SKM-1 (cell line): Measurements from ENCODE around the gene DEFB121.
"Not testable (repeated sequence)": the region's sequence is repeated elsewhere in the genome, so short reads cannot be mapped to it uniquely, and the experiment has no call there.

Source experiments
- DNase-seq: peaks from one replicate; lab custom pipeline; 2025; ENCODE audit not compliant: unreplicated experiment; lab: John Stamatoyannopoulos, UW

DEFB121 gene, protein sequence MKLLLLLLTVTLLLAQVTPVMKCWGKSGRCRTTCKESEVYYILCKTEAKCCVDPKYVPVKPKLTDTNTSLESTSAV

DNA sequence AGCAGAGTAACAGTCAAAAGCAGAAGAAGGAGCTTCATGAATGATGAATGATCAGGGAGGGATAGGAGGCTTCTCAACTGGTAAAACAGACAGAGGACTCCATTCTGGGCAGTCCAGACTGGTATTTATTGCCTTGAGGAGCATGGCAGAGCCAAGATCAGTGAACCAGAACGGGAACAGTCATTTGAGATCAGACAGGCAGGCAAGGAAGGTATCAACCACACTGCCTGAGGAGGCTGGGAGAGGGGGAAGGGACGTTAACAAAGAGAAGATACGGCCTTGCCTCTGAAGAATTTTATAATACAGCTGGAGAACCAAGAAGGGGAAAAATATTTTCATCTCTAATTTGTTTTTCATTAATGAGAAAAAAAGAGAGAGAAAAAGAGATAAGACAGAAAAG, at the start of gene DEFB121:
DEFB121 (minus strand) TSS at position 101 of the 400 bp plus-strand sequence; CDS start at position 38, 63 bp downstream.
- no peak for DNase-seq

DNA sequence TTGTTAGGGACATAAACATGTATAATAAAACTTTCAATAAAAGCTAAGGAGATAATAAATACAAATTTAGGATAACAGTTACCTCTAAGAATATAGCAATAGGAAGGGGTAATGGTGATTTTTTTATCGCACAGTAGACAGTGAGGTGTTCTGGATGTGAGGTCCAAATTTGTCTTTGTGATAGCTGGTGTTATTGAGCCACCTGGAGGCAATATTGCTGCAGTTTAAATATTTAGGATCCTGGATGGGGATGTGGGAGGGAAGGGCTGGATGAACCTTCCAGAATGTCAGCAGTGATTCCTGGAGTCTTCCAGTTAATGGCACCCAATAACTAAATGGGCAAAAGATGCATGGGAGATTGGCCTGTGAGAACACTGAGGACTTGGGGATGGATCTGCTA, 48.3 kb upstream of the DEFB121 start:
- no peak for DNase-seq

DNA sequence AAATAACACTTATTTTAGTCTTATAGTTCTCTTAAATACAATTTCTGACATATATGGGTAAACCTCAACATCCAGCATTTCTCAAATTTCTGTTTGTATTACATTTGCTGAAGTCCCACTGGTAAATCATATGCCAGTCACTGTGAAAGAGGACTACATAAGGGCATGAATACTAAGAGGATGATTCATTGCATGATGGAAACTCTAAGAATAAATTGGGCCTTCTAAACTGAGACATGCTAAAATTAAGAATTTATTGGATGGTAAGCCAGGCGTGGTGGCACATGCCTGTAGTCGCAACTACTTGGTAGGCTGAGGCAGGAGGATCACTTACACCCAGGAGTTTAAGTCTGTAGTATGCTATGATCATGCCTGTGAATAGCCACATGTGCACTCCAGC, 46.6 kb upstream of the DEFB121 start:
- DNase-seq, result no peak

DNA sequence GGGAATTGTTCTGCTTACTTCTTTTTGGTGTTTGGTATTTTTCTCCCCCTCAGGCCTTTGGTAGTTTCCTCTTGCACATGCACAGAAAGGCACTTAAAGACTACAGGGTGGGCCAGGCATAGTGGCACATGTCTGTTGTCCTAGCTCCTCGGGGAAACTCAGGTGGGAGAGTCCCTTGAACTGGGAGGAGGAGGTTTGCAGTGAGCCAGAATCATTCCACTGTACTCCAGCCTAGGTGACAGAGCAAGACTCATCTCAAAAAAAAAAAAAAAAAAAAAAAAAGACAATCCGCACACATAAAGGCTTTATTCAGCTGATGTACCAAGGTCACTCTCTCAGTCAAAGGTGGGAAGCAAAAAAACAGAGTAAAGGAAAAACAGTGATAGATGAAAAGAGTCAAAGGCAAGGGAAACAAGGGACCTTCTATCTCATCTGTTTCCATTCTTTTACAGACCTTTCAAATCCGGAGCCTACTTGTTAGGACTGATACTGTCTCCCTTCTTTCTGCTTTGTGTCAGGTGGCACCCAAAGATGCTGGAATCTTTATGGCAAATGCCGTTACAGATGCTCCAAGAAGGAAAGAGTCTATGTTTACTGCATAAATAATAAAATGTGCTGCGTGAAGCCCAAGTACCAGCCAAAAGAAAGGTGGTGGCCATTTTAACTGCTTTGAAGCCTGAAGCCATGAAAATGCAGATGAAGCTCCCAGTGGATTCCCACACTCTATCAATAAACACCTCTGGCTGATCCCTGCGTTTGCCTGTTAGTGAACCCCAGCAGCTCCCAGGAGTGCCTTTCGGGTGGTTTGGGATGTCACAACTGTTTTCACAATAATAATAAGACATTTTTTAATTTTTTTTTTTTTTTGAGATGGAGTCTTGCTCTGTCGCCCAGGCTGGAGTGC, 43.7 kb upstream of the DEFB121 start:
- no peak for DNase-seq

DNA sequence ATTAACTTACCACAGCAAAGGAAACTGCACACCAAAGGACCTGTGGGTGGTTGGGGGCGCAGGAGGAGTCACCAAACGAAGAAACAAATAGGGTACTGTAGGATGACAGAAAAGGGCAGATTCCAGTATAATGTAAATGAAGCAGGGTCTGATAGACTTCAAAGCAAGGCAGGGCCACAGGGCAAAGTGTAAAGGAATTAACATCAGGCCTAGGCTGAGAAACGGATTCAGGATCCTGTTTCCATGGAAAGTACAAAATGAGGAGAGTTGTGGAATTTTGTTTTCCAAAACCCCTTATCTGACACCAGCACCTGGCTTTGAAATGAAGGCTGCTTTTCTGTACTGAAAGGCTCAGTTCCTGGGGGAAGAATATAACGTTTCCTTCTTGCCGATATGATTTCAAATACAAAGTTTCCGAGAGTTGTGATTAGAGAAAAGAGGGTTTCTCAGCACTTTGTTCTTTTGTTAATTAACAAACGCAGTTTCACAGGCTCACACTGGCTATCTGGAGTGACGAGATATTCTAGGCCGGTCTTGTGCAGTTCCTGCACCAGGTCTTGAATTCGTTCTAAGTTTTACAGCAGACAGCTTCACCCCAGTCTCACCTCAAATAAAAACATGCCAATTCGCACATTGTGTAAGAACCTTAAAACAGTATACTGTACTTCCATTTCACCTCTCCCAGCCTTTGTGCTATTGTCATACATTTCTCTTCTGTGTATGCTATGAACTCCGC, 40.2 kb upstream of the DEFB121 start:
- no peak for DNase-seq

DNA sequence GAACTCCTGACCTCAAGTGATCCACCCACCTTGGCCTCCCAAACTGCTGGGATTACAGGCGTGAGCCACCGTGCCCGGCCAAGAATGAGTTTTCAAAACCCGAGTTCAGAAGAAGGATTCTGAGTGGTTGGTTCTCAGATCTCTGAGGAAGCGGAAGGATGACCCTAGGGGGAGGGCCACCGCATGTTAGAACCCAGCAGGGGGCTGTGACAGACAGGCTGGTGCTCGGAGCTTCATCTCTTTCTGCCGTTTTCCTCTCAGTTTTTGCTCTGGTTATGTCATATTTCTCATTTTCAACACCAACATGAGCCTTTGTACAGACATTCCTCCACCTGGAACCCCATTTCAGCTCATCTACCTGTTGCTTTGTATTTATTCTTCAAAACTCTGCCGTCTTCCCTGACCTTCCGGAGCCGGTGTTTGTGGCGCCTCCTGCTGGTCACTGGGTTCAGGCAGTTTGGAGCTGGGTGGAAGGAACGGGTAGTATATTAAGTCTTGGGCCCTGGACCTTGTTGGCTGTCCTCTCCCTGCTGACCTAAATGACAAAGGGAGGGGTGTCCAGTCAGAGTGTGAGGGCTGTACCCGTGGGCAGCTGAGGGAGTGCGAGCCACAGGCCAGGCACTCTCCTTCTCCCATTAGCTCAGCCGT, 34.1 kb upstream of the DEFB121 start, which contains the start of gene DEFB123:
DEFB123 (plus strand) TSS at position 621 of the 648 bp plus-strand sequence. CDS start 67 bp downstream, outside the sequence.
- no peak for DNase-seq

GRCh38 chr20:31430568-31431115, 24.6 kb upstream of the DEFB121 start:
- no peak for DNase-seq

DNA sequence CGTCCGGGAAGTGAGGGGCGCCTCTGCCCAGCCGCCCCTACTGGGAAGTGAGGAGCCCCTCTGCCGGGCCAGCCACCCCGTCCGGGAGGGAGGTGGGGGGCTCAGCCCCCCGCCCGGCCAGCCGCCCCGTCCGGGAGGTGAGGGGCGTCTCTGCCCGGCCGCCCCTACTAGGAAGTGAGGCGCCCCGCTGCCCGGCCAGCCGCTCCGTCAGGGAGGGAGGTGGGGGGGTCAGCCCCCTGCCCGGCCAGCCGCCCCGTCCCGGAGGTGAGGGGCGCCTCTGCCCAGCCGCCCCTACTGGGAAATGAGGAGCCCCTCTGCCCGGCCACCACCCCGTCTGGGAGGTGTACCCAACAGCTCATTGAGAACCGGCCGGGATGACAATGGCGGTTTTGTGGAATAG, 21.6 kb upstream of the DEFB121 start:
- not testable (repeated sequence) for DNase-seq

DNA sequence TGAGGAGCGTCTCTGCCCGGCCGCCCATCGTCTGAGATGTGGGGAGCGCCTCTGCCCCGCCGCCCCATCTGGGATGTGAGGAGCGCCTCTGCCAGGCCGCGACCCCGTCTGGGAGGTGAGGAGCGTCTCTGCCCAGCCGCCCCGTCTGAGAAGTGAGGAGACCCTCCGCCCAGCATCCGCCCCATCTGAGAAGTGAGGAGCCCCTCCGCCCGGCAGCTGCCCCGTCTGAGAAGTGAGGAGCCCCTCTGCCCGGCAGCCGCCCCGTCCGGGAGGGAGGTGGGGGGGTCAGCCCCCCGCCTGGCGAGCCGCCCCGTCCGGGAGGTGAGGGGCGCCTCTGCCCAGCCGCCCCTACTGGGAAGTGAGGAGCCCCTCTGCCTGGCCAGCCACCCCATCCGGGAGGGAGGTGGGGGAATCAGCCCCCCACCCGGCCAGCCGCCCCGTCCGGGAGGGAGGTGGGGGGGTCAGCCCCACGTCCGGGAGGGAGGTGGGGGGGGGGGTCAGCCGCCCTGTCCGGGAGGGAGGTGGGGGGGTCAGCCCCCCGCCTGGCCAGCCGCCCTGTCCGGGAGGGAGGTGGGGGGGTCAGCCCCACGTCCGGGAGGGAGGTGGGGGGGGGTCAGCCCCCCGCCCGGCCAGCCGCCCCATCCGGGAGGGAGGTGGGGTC, 21.0 kb upstream of the DEFB121 start:
- DNase-seq, result not testable (repeated sequence)

DNA sequence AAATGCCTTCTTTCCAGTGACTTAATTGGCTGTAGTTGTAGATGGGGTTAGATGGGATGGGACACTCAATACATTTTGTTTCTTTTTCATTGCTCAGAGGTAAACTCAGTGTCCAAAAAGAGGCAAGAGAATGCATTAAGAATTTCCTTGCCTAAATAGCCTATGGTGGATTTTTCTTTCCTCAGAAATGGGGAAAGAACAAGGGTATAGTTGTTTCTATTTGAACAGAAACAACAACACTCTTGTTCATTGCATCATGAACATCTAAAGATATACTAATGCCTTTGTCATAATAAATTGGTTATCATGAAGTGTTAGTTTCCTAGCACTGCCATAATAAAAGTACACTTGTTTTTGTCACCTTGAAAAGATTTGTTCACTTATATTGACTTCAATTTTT, 19.8 kb upstream of the DEFB121 start:
- no peak for DNase-seq

DNA sequence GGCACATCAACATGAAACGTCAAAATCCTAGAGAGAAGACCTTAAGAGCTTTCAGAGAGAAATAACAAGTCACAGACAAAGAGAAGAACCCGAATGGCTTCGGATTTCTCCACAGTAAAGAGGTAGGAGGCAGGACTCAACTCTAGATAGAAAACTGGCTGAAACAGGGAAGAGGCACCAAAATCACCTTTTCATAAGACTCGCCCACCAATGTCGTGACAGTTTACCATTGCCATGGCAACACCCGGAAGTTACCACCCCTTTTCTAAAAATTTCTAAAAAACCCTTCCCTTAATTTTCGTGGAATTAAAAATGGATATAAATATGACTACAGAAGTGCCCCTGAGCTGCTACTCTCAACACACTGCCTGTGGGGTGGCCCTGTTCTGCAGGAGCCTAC, 12.3 kb upstream of the DEFB121 start:
- DNase-seq, result no peak

DNA sequence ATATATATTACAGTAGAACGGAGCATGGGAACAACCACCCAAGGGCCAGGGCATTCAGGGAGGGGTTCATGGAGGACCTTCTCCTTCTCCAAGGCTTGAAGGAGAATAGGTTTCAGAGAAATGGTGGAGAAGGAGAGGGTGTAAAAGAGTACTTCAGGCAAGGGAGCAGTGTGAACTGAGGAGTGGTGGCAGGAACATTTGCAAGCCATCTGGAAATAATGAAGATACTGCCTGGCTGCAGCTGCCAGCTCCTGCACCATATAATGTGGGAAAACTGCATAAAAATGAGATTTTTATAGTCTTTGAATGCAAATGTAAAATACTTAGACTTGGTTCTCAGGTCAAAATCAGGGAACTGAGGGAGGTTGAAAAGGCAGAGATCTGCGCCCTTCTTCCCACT, 9.6 kb upstream of the DEFB121 start:
- DNase-seq, result no peak

- no peak for DNase-seq
These were observed 8.4 kb upstream of the DEFB121 start for GRCh38 chr20:31414381-31414780.

DNA sequence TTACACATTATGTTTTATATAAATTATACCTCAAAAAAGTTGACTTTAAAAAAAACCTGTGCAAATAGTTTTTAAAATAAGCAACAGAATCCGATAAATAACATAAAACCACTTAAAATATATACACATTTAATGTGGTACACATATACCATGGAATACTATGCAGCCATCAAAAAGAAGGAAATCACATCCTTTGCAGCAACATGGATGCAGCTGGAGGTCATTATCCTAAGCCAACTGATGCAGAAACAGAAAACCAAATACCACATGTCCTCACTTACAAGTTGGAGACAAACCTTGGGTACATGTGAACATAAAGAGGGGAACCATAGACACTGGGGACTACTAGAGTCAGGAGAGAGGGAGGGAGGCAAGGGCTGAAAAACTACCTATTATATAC, 4.0 kb upstream of the DEFB121 start:
- no peak for DNase-seq

DNA sequence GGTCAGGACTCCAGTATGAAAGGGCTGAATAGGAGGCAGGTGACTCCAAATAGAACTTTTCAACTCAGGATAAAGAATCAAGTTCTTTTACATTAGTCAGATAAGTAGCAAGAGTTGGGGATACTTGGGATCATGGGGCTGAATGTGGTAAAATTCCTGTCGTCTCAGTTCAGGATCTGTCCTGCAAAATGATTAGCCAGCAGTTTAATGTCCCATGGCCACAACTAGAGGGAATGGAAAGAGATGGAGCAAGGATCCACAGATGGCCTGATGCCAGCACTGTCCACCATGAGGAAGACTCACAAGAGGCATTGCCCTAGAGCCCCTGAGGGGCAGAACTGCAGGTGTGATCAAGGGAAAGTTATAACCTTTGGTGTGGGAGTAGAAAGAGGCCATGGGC, 2.1 kb downstream of the DEFB121 start:
- no peak for DNase-seq

DNA sequence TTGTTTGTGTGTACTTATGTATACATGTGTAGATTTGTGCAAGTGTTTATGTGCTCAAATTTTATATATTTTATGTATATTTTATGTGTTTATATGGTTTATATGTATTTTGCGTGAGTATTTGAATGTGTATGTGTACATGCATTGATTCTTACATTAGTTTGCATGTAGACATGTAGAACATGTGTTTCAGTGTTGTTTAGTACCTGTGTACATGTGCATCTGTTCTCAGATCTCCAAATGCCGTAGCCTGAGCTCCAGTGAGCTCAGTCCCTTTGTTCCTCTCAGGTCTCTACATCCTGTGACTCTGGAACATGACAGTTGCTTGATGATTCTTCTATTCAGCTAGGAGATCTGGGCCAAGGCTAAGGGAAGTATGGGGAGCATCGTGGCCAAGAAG, 11.1 kb downstream of the DEFB121 start:
- DNase-seq, result no peak

DNA sequence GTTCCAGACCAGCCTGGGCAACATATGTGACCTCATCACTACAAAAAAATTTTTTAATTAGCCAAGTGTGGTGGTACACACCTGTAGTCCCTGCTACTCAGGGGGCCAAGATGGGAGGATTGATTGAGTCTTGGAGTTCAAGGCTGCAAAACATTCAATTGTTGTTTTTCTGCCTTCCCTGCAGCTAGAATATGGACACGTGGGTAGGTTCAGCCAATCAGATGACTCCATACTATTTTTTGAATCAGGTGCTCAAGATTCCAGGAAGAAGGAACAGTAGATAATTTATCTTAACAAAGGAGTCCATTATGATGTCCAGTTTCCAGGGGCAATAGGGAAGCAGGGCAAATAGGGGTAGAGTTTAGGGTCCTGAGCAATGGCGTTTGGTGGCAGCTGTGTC, 13.2 kb downstream of the DEFB121 start:
- no peak for DNase-seq

DNA sequence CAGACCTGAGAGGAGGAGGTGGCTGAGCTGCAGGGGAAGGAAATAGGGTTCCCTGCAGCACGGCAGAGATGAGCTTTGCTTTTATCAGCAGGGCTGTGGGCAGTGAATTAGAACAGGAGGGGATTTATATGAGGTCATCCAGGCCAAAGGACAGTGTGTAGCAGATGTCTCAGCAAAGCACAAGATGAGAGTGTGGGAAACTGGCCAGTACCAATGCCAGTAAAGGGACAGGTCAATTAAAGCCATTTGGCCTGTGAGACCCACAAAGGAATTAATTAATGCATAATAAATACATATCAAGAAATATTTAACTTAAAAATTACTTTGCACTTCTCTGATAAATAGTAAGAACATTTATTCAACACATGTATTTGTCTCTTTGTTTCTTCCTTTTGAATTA, 15.5 kb downstream of the DEFB121 start, which contains the start of gene DEFB119:
DEFB119 (minus strand) TSS at position 101 of the 400 bp plus-strand sequence. CDS start 107 bp downstream, outside the sequence.
- DNase-seq, result no peak

- no peak for DNase-seq
These were observed 31.7 kb downstream of the DEFB121 start for GRCh38 chr20:31374346-31374745.

- DNase-seq, result no peak
These were observed 37.7 kb downstream of the DEFB121 start, which contains the start of gene DEFB118 for GRCh38 chr20:31368301-31368700. DEFB118 (plus strand) TSS chr20:31368601; CDS start chr20:31368651, 50 bp downstream.
